Liver (tissue), 9 donors: ENCODE measurements around the gene TFAP2A. TPM values are rescaled to one million over a fixed set of nuclear protein-coding genes. Genes with fewer than 3 reads are reported as not detected.

Experiments
- DNase-seq: peaks from one replicate; pipeline ENCODE4 v3.0.0-alpha.2; 2017; ENCODE audit warnings: low spot score
- H3K27ac ChIP-seq, 2 donors: one replicate each; pipeline ENCODE4 v1.7.0; 2013; ENCODE audit warnings: inconsistent platforms in 2 of 2, low read length in 2 of 2, control low read depth in 1 of 2, low read depth in 1 of 2, mild to moderate bottlenecking in 1 of 2
- H3K27me3 ChIP-seq, 4 donors: one replicate each; pipeline versions ENCODE4 v1.6.1 to v1.7.0; 2013; ENCODE audit warnings: low read length in 3 of 4, inconsistent platforms in 1 of 4, mild to moderate bottlenecking in 1 of 4, moderate library complexity in 1 of 4; ENCODE audit not compliant: control insufficient read depth in 4 of 4, insufficient read depth in 4 of 4
- H3K36me3 ChIP-seq, 4 donors: one replicate each; pipeline versions ENCODE4 v1.6.1 to v1.7.0; 2013; ENCODE audit warnings: low read length in 3 of 4, mild to moderate bottlenecking in 3 of 4, low read depth in 1 of 4, moderate library complexity in 1 of 4; ENCODE audit not compliant: control insufficient read depth in 4 of 4, insufficient read depth in 3 of 4
- H3K4me1 ChIP-seq, 4 donors: one replicate each; pipeline versions ENCODE4 v1.6.1 to v1.7.0; 2013; ENCODE audit warnings: low read length in 3 of 4, mild to moderate bottlenecking in 3 of 4, moderate library complexity in 1 of 4; ENCODE audit not compliant: control insufficient read depth in 4 of 4, insufficient read depth in 4 of 4
- H3K4me3 ChIP-seq, 3 donors: one replicate each; pipeline versions ENCODE4 v1.6.1 to v1.7.0; 2013; ENCODE audit warnings: low read length in 3 of 3, control low read depth in 1 of 3, low read depth in 1 of 3, mild to moderate bottlenecking in 1 of 3
- H3K9ac ChIP-seq, 2 donors: one replicate each; pipeline ENCODE4 v1.7.0; 2013; ENCODE audit warnings: low read length in 2 of 2, mild to moderate bottlenecking in 2 of 2, moderate library complexity in 2 of 2, control low read depth in 1 of 2, low read depth in 1 of 2
- H3K9me3 ChIP-seq, 4 donors: one replicate each; pipeline versions ENCODE4 v1.6.1 to v1.7.0; 2013; ENCODE audit warnings: low read length in 3 of 4; ENCODE audit not compliant: control insufficient read depth in 4 of 4
- CTCF ChIP-seq: fragments of 150-350 bp; IDR thresholded peaks from 2 replicates; pipeline ENCODE4 v1.5.1; 2017; ENCODE audit warnings: improper control_type of control experiment, low read depth, low read length; ENCODE audit not compliant: missing input control
- EGR1 ChIP-seq, 2 donors: IDR thresholded peaks; 2 replicates each; pipeline ENCODE4 v1.6.1; 2016 to 2018; ENCODE audit warnings: antibody characterized with exemption in 2 of 2, low read depth in 2 of 2
- FOXA1 ChIP-seq: IDR thresholded peaks from 2 replicates; pipeline ENCODE4 v1.6.1; 2016; ENCODE audit warnings: antibody characterized with exemption
- FOXA2 ChIP-seq: IDR thresholded peaks from 2 replicates; pipeline ENCODE4 v1.6.1; 2016; ENCODE audit warnings: antibody characterized with exemption
- GABPA ChIP-seq, 2 donors: IDR thresholded peaks in 1 of 2; conservative IDR thresholded peaks in 1 of 2; 2 replicates each; pipeline ENCODE4 v1.6.1; 2016; ENCODE audit warnings: antibody characterized with exemption in 2 of 2, mild to moderate bottlenecking in 1 of 2, moderate library complexity in 1 of 2
- HNF4A ChIP-seq, 2 donors: conservative IDR thresholded peaks; 2 replicates each; pipeline ENCODE4 v1.6.1; 2016; ENCODE audit warnings: antibody characterized with exemption in 2 of 2, mild to moderate bottlenecking in 2 of 2
- HNF4G ChIP-seq: IDR thresholded peaks from 2 replicates; pipeline ENCODE4 v1.6.1; 2016; ENCODE audit warnings: antibody characterized with exemption
- JUND ChIP-seq, 2 donors: IDR thresholded peaks; 2 replicates each; pipeline ENCODE4 v1.6.1; 2016; ENCODE audit warnings: antibody characterized with exemption in 2 of 2
- MAX ChIP-seq: IDR thresholded peaks from 2 replicates; pipeline ENCODE4 v1.6.1; 2016; ENCODE audit warnings: antibody characterized with exemption
- NR2F2 ChIP-seq: IDR thresholded peaks from 2 replicates; pipeline ENCODE4 v1.6.1; 2016; ENCODE audit warnings: antibody characterized with exemption
- RAD21 ChIP-seq, 2 donors: IDR thresholded peaks; 2 replicates each; pipeline ENCODE4 v1.6.1; 2016; ENCODE audit warnings: antibody characterized with exemption in 2 of 2, mild to moderate bottlenecking in 2 of 2
- REST ChIP-seq: IDR thresholded peaks from 2 replicates; pipeline ENCODE4 v1.6.1; 2016; ENCODE audit warnings: antibody characterized with exemption, mild to moderate bottlenecking
- RXRA ChIP-seq, 2 donors: IDR thresholded peaks; 2 replicates each; pipeline ENCODE4 v1.6.1; 2017 to 2018; ENCODE audit warnings: antibody characterized with exemption in 2 of 2, mild to moderate bottlenecking in 1 of 2
- SP1 ChIP-seq: IDR thresholded peaks from 2 replicates; pipeline ENCODE4 v1.6.1; 2018; ENCODE audit warnings: antibody characterized with exemption, mild to moderate bottlenecking
- TAF1 ChIP-seq: conservative IDR thresholded peaks from 2 replicates; pipeline ENCODE4 v1.6.1; 2016; ENCODE audit warnings: antibody characterized with exemption, mild to moderate bottlenecking
- YY1 ChIP-seq: IDR thresholded peaks from 2 replicates; pipeline ENCODE4 v1.6.1; 2016; ENCODE audit warnings: antibody characterized with exemption, mild to moderate bottlenecking
- ZBTB33 ChIP-seq: IDR thresholded peaks from 2 replicates; pipeline ENCODE4 v1.6.1; 2016; ENCODE audit warnings: antibody characterized with exemption
- WGBS: extraction: QIAGEN DNeasy Blood & Tissue Kit; methylation state at CpG from one replicate; pipeline ENCODE4 v1.1.7; 2013; 5-methylcytosine and 5-hydroxymethylcytosine counted together
- polyA plus RNA-seq, 2 donors: library from polyadenylated mRNA; stranded (reverse) in 1 of 2; unstranded in 1 of 2; fragments of 200-250 nt in 1 of 2; fragments of >200 nt in 1 of 2; fragmentation: Nextera tagmentation in 1 of 2; extraction: Ambion mirVana in 1 of 2; gene quantifications; one replicate each; pipeline versions ENCODE4 v1.2.1 to v1.2.3, GENCODE V29; 2013 to 2015
- total RNA-seq, 2 donors: library from RNA; depleted of rRNA; stranded (reverse); fragments of >200 nt; gene quantifications; one replicate each; pipeline ENCODE4 v1.2.3, GENCODE V29; 2014
- TF ChIP-seq, protein P1 (sequence below): IDR thresholded peaks from 2 replicates; pipeline ENCODE4 v1.6.1; 2016; ENCODE audit warnings: antibody characterized with exemption
- donor health status: healthy.
- donor health status: healthy.
- donor health status: healthy.
- donor health status: healthy.
- donor health status: healthy.

Gene TFAP2A
- total and polyA plus RNA-seq, 4 donors, result 0.03 to 0.08 TPM; not detected in 2

- no peaks in the 10 kb centered on the region for H3K4me1 ChIP-seq
- H3K9ac ChIP-seq, result no peak overlapping the region
- H3K36me3 ChIP-seq, result no peaks in the 10 kb centered on the region
- no peak for TF ChIP-seq RAD21 (IDR thresholded peaks at IDR 0.05)
- no peak for TF ChIP-seq GABPA (IDR thresholded peaks at IDR 0.05 in 1 of 2, conservative IDR thresholded peaks at IDR 0.05 in 1 of 2)
- TF ChIP-seq SP1, result no peak
- TF ChIP-seq, protein P1, sequence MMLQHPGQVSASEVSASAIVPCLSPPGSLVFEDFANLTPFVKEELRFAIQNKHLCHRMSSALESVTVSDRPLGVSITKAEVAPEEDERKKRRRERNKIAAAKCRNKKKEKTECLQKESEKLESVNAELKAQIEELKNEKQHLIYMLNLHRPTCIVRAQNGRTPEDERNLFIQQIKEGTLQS, result no peak
- TF ChIP-seq JUND (IDR thresholded peaks at IDR 0.05), result no peak
- no peak for TF ChIP-seq YY1
- TF ChIP-seq EGR1 (IDR thresholded peaks at IDR 0.05; ENCODE audit: low read depth in 2 of 2), result no peak
- no peak for TF ChIP-seq TAF1
- no peak for TF ChIP-seq FOXA1
- TF ChIP-seq CTCF, result no peak
- no peak for TF ChIP-seq ZBTB33
- TF ChIP-seq FOXA2, result no peak
- no peak for TF ChIP-seq HNF4G
- TF ChIP-seq NR2F2, result no peak
- no peaks in the 10 kb centered on the region for H3K9me3 ChIP-seq
- H3K27me3 ChIP-seq, result peaks cover 0 to 4% (median 0%) of the 10 kb centered on the region in 4 donors
- WGBS, result 64% methylated on average over 5 of the region's 5 CpGs
- H3K27ac ChIP-seq, result no peak overlapping the region
- DNase-seq, result no peak
- H3K4me3 ChIP-seq, result no peak overlapping the region
These were observed 45.2 kb upstream of the TFAP2A start for GRCh38 chr6:10460096-10460495.

DNA sequence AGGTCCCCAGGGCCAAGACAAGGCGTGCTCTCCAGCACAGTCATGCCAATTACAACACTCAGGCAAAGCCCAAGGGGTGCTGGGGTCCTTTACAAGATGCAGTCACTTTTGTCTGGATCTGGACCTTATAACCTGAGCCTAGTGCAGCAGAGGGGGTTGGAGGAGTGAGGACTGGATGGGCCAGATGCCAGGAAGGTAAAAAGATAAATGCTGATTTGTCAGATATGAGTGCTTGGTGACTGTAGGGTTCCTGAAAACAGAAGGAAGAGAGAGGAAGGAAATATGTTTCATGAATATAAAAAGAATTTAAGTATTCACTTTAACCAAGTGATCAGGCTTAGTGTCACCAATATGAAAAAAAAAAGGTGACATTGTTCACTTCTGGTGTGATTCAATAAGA, 43.4 kb upstream of the TFAP2A start:
- Histone ChIP-seq H3K36me3 (no peaks in the 10 kb centered on the region), H3K4me3 (no peak overlapping the region), H3K27ac (no peak overlapping the region), H3K9me3 (no peaks in the 10 kb centered on the region), H3K9ac (no peak overlapping the region), H3K4me1 (no peaks in the 10 kb centered on the region), H3K27me3 (peaks cover 0 to 4% (median 0%) of the 10 kb centered on the region in 4 donors)
- DNase-seq, result no peak
- no peak for TF ChIP-seq REST
- no peak for TF ChIP-seq MAX
- TF ChIP-seq EGR1 (IDR thresholded peaks at IDR 0.05; ENCODE audit: low read depth in 2 of 2), result no peak
- TF ChIP-seq RXRA (IDR thresholded peaks at IDR 0.05), result no peak
- TF ChIP-seq TAF1, result no peak
- no peak for TF ChIP-seq HNF4G
- TF ChIP-seq HNF4A (conservative IDR thresholded peaks at IDR 0.05), result no peak
- TF ChIP-seq NR2F2, result no peak
- no peak for TF ChIP-seq FOXA1
- 79% methylated on average over 1 of the region's 1 CpG for WGBS
